MCF 10A (cell line): ENCODE results near the gene PRELP. TPM values are rescaled to one million over a fixed set of nuclear protein-coding genes. Genes with fewer than 3 reads are reported as not detected.

Experiments used
- BruUV-seq: library from RNA; stranded (reverse); fragments of 400-500 nt; replicated peaks from 2 replicates; lab custom pipeline; 2021; lab: Mats Ljungman, UMichigan
- CTCF ChIA-PET: fragments of 300-600 bp; sonication (Branson Sonifier 250); formaldehyde crosslinking; extraction: SDS; loops from one replicate; lab custom pipeline; 2021; ENCODE audit warnings: antibody characterized with exemption, inconsistent platforms; lab: Yijun Ruan, JAX
- POLR2A ChIA-PET: fragments of 300-600, 350-650 bp; sonication (Branson Sonifier 250); formaldehyde crosslinking; extraction: SDS; loops from one replicate; lab custom pipeline; 2020; ENCODE audit warnings: antibody characterized with exemption, inconsistent platforms; lab: Yijun Ruan, JAX
- DNase-seq: peaks from one replicate; pipeline ENCODE4 v3.0.0-alpha.2; 2018; ENCODE audit not compliant: unreplicated experiment
- H3K27ac Mint-ChIP-seq: one replicate; pipeline ENCODE4 v1.8.0; 2022; ENCODE audit warnings: mild to moderate bottlenecking, low read depth, mixed read lengths; ENCODE audit not compliant: unreplicated experiment
- H3K27me3 Mint-ChIP-seq: one replicate; pipeline ENCODE4 v1.8.0; 2022; ENCODE audit warnings: mixed read lengths; ENCODE audit not compliant: insufficient read depth, unreplicated experiment
- H3K36me3 Mint-ChIP-seq: one replicate; pipeline ENCODE4 v1.8.0; 2022; ENCODE audit warnings: mild to moderate bottlenecking, moderate library complexity, mixed read lengths; ENCODE audit not compliant: insufficient read depth, unreplicated experiment
- H3K4me1 Mint-ChIP-seq: one replicate; pipeline ENCODE4 v1.8.0; 2022; ENCODE audit warnings: mixed read lengths; ENCODE audit not compliant: insufficient read depth, unreplicated experiment
- H3K4me3 Mint-ChIP-seq: one replicate; pipeline ENCODE4 v1.8.0; 2022; ENCODE audit warnings: mild to moderate bottlenecking, moderate library complexity, mixed read lengths; ENCODE audit not compliant: unreplicated experiment
- H3K9me3 Mint-ChIP-seq: one replicate; pipeline ENCODE4 v1.8.0; 2022; ENCODE audit warnings: mixed read lengths; ENCODE audit not compliant: unreplicated experiment
- intact Hi-C: fragments of 100-400 bp; cut with micrococcal nuclease; formaldehyde crosslinking; loops from 2 replicates; pipeline ENCODE4 v1.14.1; 2022
- total RNA-seq: library from RNA; stranded (reverse); gene quantifications from 2 replicates; pipeline ENCODE4 v1.2.3, GENCODE V29; 2022
- TF ChIP-seq, protein P1 (sequence below): fragments of 200-600 bp; IDR thresholded peaks from one replicate; pipeline ENCODE4 v1.8.0; 2022; ENCODE audit warnings: antibody characterized with exemption, mild to moderate bottlenecking; ENCODE audit not compliant: unreplicated experiment

PRELP gene
- total RNA-seq, 1 experiment from 2014 or later = not detected

DNA sequence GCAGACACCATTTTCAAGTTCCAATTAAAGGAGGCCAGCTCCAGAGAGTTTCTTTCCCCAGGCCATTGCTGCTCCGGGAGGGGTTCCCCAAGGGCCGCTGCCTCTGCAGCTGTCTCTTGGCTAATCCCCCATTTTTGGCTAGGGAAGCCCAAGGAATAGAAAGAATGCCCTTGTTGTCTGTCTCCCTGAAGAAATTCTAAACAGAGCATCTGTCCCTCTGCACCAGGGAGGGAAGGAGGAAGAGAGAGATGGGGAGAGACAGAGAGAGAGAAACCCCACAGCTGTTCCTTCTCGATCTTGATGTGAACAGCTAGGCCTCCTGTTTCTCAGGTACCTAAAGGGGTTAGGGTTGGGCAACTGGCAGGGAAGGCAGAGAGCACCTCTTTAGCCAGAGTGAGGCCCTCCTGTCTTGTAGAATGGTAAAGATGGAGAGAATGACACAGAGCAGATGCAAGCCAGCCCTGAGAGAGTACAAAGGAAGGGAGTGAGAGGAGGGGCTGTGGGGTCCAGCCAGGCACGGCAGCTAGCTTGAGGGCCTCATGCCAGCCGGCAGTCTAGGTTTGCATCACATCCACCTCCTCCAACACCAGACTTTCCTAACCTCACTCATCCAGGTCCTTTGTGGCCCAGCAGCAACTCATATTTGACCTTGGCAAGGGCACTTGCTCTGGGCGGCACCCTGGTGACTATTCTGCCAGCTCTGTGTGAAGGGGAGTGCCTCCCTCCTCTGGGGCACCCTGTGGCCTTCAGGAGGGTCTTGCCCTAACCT, 31.4 kb downstream of the PRELP start:
- no peak overlapping the region for H3K4me3 Mint-ChIP-seq
- TF ChIP-seq, protein P1, sequence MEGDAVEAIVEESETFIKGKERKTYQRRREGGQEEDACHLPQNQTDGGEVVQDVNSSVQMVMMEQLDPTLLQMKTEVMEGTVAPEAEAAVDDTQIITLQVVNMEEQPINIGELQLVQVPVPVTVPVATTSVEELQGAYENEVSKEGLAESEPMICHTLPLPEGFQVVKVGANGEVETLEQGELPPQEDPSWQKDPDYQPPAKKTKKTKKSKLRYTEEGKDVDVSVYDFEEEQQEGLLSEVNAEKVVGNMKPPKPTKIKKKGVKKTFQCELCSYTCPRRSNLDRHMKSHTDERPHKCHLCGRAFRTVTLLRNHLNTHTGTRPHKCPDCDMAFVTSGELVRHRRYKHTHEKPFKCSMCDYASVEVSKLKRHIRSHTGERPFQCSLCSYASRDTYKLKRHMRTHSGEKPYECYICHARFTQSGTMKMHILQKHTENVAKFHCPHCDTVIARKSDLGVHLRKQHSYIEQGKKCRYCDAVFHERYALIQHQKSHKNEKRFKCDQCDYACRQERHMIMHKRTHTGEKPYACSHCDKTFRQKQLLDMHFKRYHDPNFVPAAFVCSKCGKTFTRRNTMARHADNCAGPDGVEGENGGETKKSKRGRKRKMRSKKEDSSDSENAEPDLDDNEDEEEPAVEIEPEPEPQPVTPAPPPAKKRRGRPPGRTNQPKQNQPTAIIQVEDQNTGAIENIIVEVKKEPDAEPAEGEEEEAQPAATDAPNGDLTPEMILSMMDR = no peak
- H3K9me3 Mint-ChIP-seq = no peaks in the 10 kb centered on the region
- peaks cover 22% of the 10 kb centered on the region for H3K27me3 Mint-ChIP-seq
- CTCF ChIA-PET = interaction anchor here (0.6 to 11.7 kb wide), 21 partner anchors 17 to 699 kb away, joined by 3 to 552 read pairs (median 5); partner anchors contain the start of gene ATP2B4
- no TSS peak for BruUV-seq
- no peak overlapping the region for H3K27ac Mint-ChIP-seq
- no peak for DNase-seq
- no peaks in the 10 kb centered on the region for H3K36me3 Mint-ChIP-seq
- POLR2A ChIA-PET = interaction anchor here (0.6 to 2.3 kb wide), 12 partner anchors 13 to 291 kb away, joined by 3 to 18 read pairs (median 4); partner anchors contain the start of gene ATP2B4
- intact Hi-C loops = no loop called here
- peaks cover 29% of the 10 kb centered on the region for H3K4me1 Mint-ChIP-seq

DNA sequence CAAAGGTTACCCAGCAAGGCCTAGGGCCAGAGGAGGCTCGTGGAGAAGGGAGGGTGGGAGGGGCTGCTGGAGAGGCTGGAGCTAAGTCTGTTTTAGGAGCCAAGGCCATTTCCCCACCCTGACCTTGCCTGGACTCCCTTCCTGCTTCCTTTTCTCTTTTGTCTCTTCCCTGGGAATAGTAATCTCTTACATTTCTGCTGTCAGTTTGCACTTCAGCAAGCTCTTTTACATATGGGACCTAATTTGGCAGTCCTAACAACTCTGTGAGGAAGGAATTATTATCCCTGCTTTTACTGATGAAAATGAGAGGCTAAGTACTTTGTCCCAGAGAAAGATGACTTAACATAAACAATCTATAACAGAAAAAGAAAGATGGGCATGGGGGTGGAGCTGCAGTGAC, 32.2 kb downstream of the PRELP start:
- no TSS peak for BruUV-seq
- H3K4me1 Mint-ChIP-seq = peaks cover 37% of the 10 kb centered on the region

DNA sequence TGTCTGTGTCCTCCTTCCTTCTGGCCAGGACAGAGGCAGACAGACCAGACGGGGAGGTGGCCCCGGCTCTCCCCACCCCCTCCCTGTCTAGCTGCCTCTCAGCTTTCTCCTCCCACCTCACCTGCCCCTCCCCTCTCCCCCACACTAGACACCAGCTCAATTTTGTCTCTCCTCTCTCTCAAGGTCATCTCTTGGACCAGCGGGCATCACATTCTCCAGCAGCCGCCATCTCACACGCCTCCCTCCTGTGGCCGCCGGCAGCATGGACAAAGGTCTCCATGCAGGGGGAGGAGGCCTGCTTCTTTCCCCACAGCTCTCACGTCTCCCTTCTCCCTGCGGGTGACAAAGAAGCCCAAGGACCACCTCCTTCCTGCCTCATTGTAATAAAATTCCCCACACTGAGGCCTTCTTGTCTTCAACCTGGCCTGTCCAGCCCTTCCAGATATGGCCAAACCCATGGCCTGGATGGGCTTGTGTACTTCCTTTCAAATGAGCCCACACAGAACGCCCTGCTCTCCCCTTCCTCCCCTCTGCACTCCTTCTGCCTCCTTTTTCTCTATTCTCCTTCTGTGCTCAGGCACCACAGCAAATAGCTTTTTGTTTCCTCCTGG, 33.0 kb downstream of the PRELP start:
- Mint-ChIP-seq H3K4me3 (no peak overlapping the region), H3K27me3 (peaks cover 6% of the 10 kb centered on the region), H3K27ac (no peak overlapping the region), H3K36me3 (no peaks in the 10 kb centered on the region), H3K4me1 (peaks cover 45% of the 10 kb centered on the region), H3K9me3 (no peaks in the 10 kb centered on the region)
- intact Hi-C loops = no loop called here
- BruUV-seq = no TSS peak
- TF ChIP-seq, protein P1 = no peak
- POLR2A ChIA-PET = interaction anchor here (0.6 to 2.3 kb wide), 11 partner anchors 12 to 340 kb away, joined by 3 to 18 read pairs (median 4); partner anchors contain the start of gene ATP2B4
- DNase-seq = no peak
- CTCF ChIA-PET = interaction anchor here (0.6 to 11.7 kb wide), 12 partner anchors 14 to 479 kb away, joined by 3 to 552 read pairs (median 4); partner anchors contain the start of gene ATP2B4

More for the DNA sequence above, 32.2 kb downstream of the PRELP start:
- CTCF ChIA-PET = interaction anchor here (0.6 to 11.7 kb wide), 17 partner anchors 15 to 698 kb away, joined by 3 to 552 read pairs (median 4); partner anchors contain the start of gene ATP2B4
- Mint-ChIP-seq H3K4me3 (no peak overlapping the region), H3K27me3 (peaks cover 14% of the 10 kb centered on the region), H3K9me3 (no peaks in the 10 kb centered on the region), H3K27ac (no peak overlapping the region), H3K36me3 (no peaks in the 10 kb centered on the region)
- POLR2A ChIA-PET = interaction anchor here (0.6 to 2.3 kb wide), 12 partner anchors 30 to 195 kb away, joined by 3 to 18 read pairs (median 4); partner anchors contain the start of gene ATP2B4
- DNase-seq = no peak
- intact Hi-C loops = no loop called here
- TF ChIP-seq, protein P1 = no peak

DNA sequence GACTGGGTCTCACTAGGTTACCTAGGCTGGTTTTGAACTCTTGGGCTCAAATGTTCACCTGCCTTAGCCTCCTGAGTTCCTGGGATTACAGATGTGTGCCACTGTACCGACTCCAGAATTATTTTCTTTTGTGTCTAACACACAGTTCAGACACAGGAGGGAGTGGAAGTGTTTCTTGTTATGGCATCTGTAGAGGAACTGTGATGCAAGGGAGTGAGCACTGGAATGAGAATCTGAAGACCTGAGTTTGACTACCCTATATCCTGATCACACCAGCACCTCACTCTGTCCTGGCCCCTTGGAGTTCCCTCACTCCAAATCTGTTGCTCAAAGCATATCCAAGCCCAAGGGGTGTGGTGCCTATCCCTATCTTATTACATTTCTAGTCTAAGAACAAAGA, 33.5 kb downstream of the PRELP start:
- no peak overlapping the region for H3K27ac Mint-ChIP-seq
- CTCF ChIA-PET = interaction anchor here (0.6 to 11.7 kb wide), 7 partner anchors 95 to 241 kb away, joined by 3 to 552 read pairs (median 4); partner anchors contain the start of gene ATP2B4
- peaks cover 50% of the 10 kb centered on the region for H3K4me1 Mint-ChIP-seq
- H3K9me3 Mint-ChIP-seq = no peaks in the 10 kb centered on the region
- H3K4me3 Mint-ChIP-seq = no peak overlapping the region
- TF ChIP-seq, protein P1 = no peak
- POLR2A ChIA-PET = interaction anchor here (0.6 to 1.6 kb wide), 4 partner anchors 10 to 339 kb away, joined by 3 read pairs; no protein-coding TSS in a partner anchor
- no TSS peak for BruUV-seq
- DNase-seq = no peak
- intact Hi-C loops = no loop called here
- no peaks in the 10 kb centered on the region for H3K36me3 Mint-ChIP-seq
- peaks cover under 1% of the 10 kb centered on the region for H3K27me3 Mint-ChIP-seq
